GM21825 (cell line): ENCODE data around the gene GRID1.

ENCODE experiments used
- ATAC-seq: cut with Tn5 transposase; IDR thresholded peaks from one replicate; pipeline ENCODE4 v1.9.1; 2021; ENCODE audit warnings: mild to moderate bottlenecking, moderate library complexity; ENCODE audit not compliant: unreplicated experiment

GRID1 gene

GRCh38 chr10:86219271-86219670 lies 147.3 kb downstream of the GRID1 start:
- ATAC-seq: no peak

- ATAC-seq: no peak
These were observed 147.8 kb downstream of the GRID1 start for GRCh38 chr10:86218842-86219241.

- ATAC-seq: no peak
These were observed 148.4 kb downstream of the GRID1 start for GRCh38 chr10:86218160-86218559.

GRCh38 chr10:86217371-86218080 lies 149.1 kb downstream of the GRID1 start:
- no peak for ATAC-seq

GRCh38 chr10:86216886-86217285 lies 149.7 kb downstream of the GRID1 start:
- ATAC-seq: no peak

- ATAC-seq: no peak
These were observed 150.9 kb downstream of the GRID1 start for GRCh38 chr10:86215712-86216111.

GRCh38 chr10:86215046-86215445 lies 151.5 kb downstream of the GRID1 start:
- ATAC-seq: no peak

- no peak for ATAC-seq
These were observed 153.4 kb downstream of the GRID1 start for GRCh38 chr10:86213148-86213547.

GRCh38 chr10:86212391-86212700 lies 154.2 kb downstream of the GRID1 start:
- no peak for ATAC-seq

GRCh38 chr10:86211691-86212390 lies 154.8 kb downstream of the GRID1 start:
- no peak for ATAC-seq

- ATAC-seq: no peak
These were observed 156.2 kb downstream of the GRID1 start for GRCh38 chr10:86210416-86210815.

- ATAC-seq: no peak
These were observed 156.9 kb downstream of the GRID1 start for GRCh38 chr10:86209726-86210125.

GRCh38 chr10:86207226-86207625 lies 159.4 kb downstream of the GRID1 start:
- no peak for ATAC-seq

- no peak for ATAC-seq
These were observed 160.4 kb downstream of the GRID1 start for GRCh38 chr10:86206240-86206579.

GRCh38 chr10:86205306-86206239 lies 161.0 kb downstream of the GRID1 start:
- no peak for ATAC-seq

- ATAC-seq: no peak
These were observed 161.9 kb downstream of the GRID1 start for GRCh38 chr10:86204421-86205305.

GRCh38 chr10:86203162-86203905 lies 163.3 kb downstream of the GRID1 start:
- ATAC-seq: no peak

GRCh38 chr10:86202226-86202735 lies 164.3 kb downstream of the GRID1 start:
- ATAC-seq: no peak

GRCh38 chr10:86200867-86201266 lies 165.7 kb downstream of the GRID1 start:
- no peak for ATAC-seq

GRCh38 chr10:86200269-86200668 lies 166.3 kb downstream of the GRID1 start:
- no peak for ATAC-seq
